ENCODE data around the gene TMEM170B. TPM values are rescaled to one million over a fixed set of nuclear protein-coding genes. Genes with fewer than 3 reads are reported as not detected.

Gene TMEM170B
- polyA plus RNA-seq, 3 donors = 11.7 to 33.4 (median 19.7) TPM

GRCh38 chr6:11595903-11596302 is 58.4 kb downstream of the TMEM170B start:
- DNase-seq = peak in 1 of 3 donors; percentile 9
- TF ChIP-seq CTCF (IDR thresholded peaks at IDR 0.05) = peak; percentile 47
- no peak overlapping the region for H3K27ac Mint-ChIP-seq
- H4K20me1 ChIP-seq (ENCODE audit: insufficient read depth, low read length) = no peaks in the 10 kb centered on the region
- no peaks in the 10 kb centered on the region for H3K9me3 ChIP-seq (replicated peaks in 1 of 2; ENCODE audit: control insufficient read depth in 1 of 2, insufficient read depth in 1 of 2, low read length in 2 of 2)
- no peaks in the 10 kb centered on the region for H3K36me3 ChIP-seq (replicated peaks in 1 of 2; ENCODE audit: control insufficient read depth in 1 of 2, insufficient read depth in 2 of 2, low read length in 2 of 2)
- H3K4me1 ChIP-seq (ENCODE audit: control insufficient read depth in 1 of 2, insufficient read depth in 2 of 2, low read length in 2 of 2) = peaks cover 6 to 13% of the 10 kb centered on the region in 2 donors
- H3K27me3 Mint-ChIP-seq (ENCODE audit: low read depth in 3 of 3) = peaks cover 0 to 2% (median 0%) of the 10 kb centered on the region in 3 donors
- no peak overlapping the region for H2AFZ ChIP-seq (ENCODE audit: insufficient read depth, low read depth, low read length, poor library complexity, severe bottlenecking)
- WGBS (ENCODE audit: insufficient coverage) = 100% methylated on average over 1 of the region's 4 CpGs
- H3K4me2 ChIP-seq (replicated peaks; ENCODE audit: extremely low read depth, low read length, poor library complexity, severe bottlenecking) = no peak overlapping the region
- no peak overlapping the region for H3K4me3 Mint-ChIP-seq
- H3K9ac ChIP-seq (ENCODE audit: insufficient read depth, low read length, poor library complexity, severe bottlenecking) = no peak overlapping the region
- no peaks in the 10 kb centered on the region for H3K79me2 ChIP-seq (ENCODE audit: insufficient read depth, low read length)
- intact Hi-C loops (cut with micrococcal nuclease) = no loop called here
- no peak overlapping the region for H3K4me3 ChIP-seq (replicated peaks in 1 of 3; ENCODE audit: low read depth in 2 of 3, low read length in 3 of 3)
- H3K9me3 Mint-ChIP-seq = peaks cover 0 to 2% (median 0%) of the 10 kb centered on the region in 7 donors
- H3K27ac ChIP-seq (ENCODE audit: low read depth in 1 of 2, low read length in 2 of 2) = no peak overlapping the region
- H3K27me3 ChIP-seq (ENCODE audit: control insufficient read depth in 2 of 2, insufficient read depth in 2 of 2, low read length in 2 of 2) = no peaks in the 10 kb centered on the region
- no peaks in the 10 kb centered on the region for H3K36me3 Mint-ChIP-seq
- peaks cover 13% of the 10 kb centered on the region for H3K4me1 Mint-ChIP-seq

GRCh38 chr6:11596640-11597237 is 59.2 kb downstream of the TMEM170B start:
- H3K79me2 ChIP-seq (ENCODE audit: insufficient read depth, low read length) = no peaks in the 10 kb centered on the region
- no peak overlapping the region for H2AFZ ChIP-seq (ENCODE audit: insufficient read depth, low read depth, low read length, poor library complexity, severe bottlenecking)
- no peak for TF ChIP-seq CTCF (IDR thresholded peaks at IDR 0.05)
- Mint-ChIP-seq H3K27ac (no peak overlapping the region), H3K36me3 (no peaks in the 10 kb centered on the region), H3K4me3 (no peak overlapping the region), H3K9me3 (peaks cover 0 to 2% (median 0%) of the 10 kb centered on the region in 7 donors), H3K4me1 (peaks cover 13% of the 10 kb centered on the region), H3K27me3 (ENCODE audit: low read depth in 3 of 3) (peaks cover 0 to 3% (median 0%) of the 10 kb centered on the region in 3 donors)
- H3K9ac ChIP-seq (ENCODE audit: insufficient read depth, low read length, poor library complexity, severe bottlenecking) = no peak overlapping the region
- H3K9me3 ChIP-seq (replicated peaks in 1 of 2; ENCODE audit: control insufficient read depth in 1 of 2, insufficient read depth in 1 of 2, low read length in 2 of 2) = no peaks in the 10 kb centered on the region
- no CpG with 5 or more reads among the region's 8 CpGs for WGBS (ENCODE audit: insufficient coverage)
- H4K20me1 ChIP-seq (ENCODE audit: insufficient read depth, low read length) = no peaks in the 10 kb centered on the region
- no peak overlapping the region for H3K4me3 ChIP-seq (replicated peaks in 1 of 3; ENCODE audit: low read depth in 2 of 3, low read length in 3 of 3)
- peaks cover 6 to 13% of the 10 kb centered on the region in 2 donors for H3K4me1 ChIP-seq (ENCODE audit: control insufficient read depth in 1 of 2, insufficient read depth in 2 of 2, low read length in 2 of 2)
- H3K4me2 ChIP-seq (replicated peaks; ENCODE audit: extremely low read depth, low read length, poor library complexity, severe bottlenecking) = no peak overlapping the region
- intact Hi-C loops (cut with micrococcal nuclease) = no loop called here
- no peaks in the 10 kb centered on the region for H3K27me3 ChIP-seq (ENCODE audit: control insufficient read depth in 2 of 2, insufficient read depth in 2 of 2, low read length in 2 of 2)
- H3K27ac ChIP-seq (ENCODE audit: low read depth in 1 of 2, low read length in 2 of 2) = no peak overlapping the region
- DNase-seq = no peak
- H3K36me3 ChIP-seq (replicated peaks in 1 of 2; ENCODE audit: control insufficient read depth in 1 of 2, insufficient read depth in 2 of 2, low read length in 2 of 2) = no peaks in the 10 kb centered on the region
